WTC11 (cell line): ENCODE data around the gene EEF2. TPM values are rescaled to one million over a fixed set of nuclear protein-coding genes. Genes with fewer than 3 reads are reported as not detected.

Experiments used
- ATAC-seq: fragments of 200-7000 bp; cut with Tn5 transposase; 2 replicates; pipeline ENCODE4 v1.10.0; 2021; ENCODE audit warnings: mild to moderate bottlenecking, moderate library complexity
- CTCF ChIA-PET: fragments of 300-600 bp; sonication (Branson Sonifier 250); formaldehyde crosslinking; loops from one replicate; lab custom pipeline; 2021; ENCODE audit warnings: antibody characterized with exemption; lab: Charles Lee
- POLR2A ChIA-PET: fragments of 350-600 bp; sonication (Branson Sonifier 250); formaldehyde crosslinking; loops from one replicate; lab custom pipeline; 2021; ENCODE audit warnings: antibody characterized with exemption; lab: Charles Lee
- DNase-seq: peaks from one replicate; pipeline ENCODE4 v3.0.0; 2021; ENCODE audit warnings: low spot score
- H3K27ac Mint-ChIP-seq: 2 replicates; pipeline ENCODE4 v1.8.0; 2021; ENCODE audit warnings: mixed read lengths
- H3K27me3 Mint-ChIP-seq: 2 replicates; pipeline ENCODE4 v1.8.0; 2021; ENCODE audit warnings: low read depth, mild to moderate bottlenecking, moderate library complexity, mixed read lengths
- H3K36me3 Mint-ChIP-seq: 2 replicates; pipeline ENCODE4 v1.8.0; 2021; ENCODE audit warnings: mixed read lengths
- H3K4me1 Mint-ChIP-seq: 2 replicates; pipeline ENCODE4 v1.8.0; 2022; ENCODE audit warnings: mixed read lengths
- H3K4me3 Mint-ChIP-seq: 2 replicates; pipeline ENCODE4 v1.8.0; 2021; ENCODE audit warnings: mild to moderate bottlenecking, moderate library complexity, mixed read lengths
- H3K9me3 Mint-ChIP-seq: 2 replicates; pipeline ENCODE4 v1.8.0; 2021; ENCODE audit warnings: mixed read lengths
- E2F1 ChIP-seq: sonication (generic); formaldehyde crosslinking; IDR thresholded peaks from 2 replicates; pipeline ENCODE4 v1.8.0; 2022; ENCODE audit warnings: mild to moderate bottlenecking, missing genetic modification reagents
- ESRRA ChIP-seq: sonication (generic); formaldehyde crosslinking; IDR thresholded peaks from 2 replicates; pipeline ENCODE4 v1.8.1; 2022; ENCODE audit warnings: mild to moderate bottlenecking, missing genetic modification reagents, borderline replicate concordance
- FOXK1 ChIP-seq: sonication (generic); formaldehyde crosslinking; IDR thresholded peaks from 2 replicates; pipeline ENCODE4 v1.8.0; 2022; ENCODE audit warnings: mild to moderate bottlenecking, moderate library complexity, missing genetic modification reagents
- MLX ChIP-seq: sonication (generic); formaldehyde crosslinking; IDR thresholded peaks from 2 replicates; pipeline ENCODE4 v1.8.1; 2023; ENCODE audit warnings: mild to moderate bottlenecking, missing genetic modification reagents, moderate library complexity
- MYBL2 ChIP-seq: sonication (generic); formaldehyde crosslinking; IDR thresholded peaks from 2 replicates; pipeline ENCODE4 v1.8.1; 2023; ENCODE audit warnings: mild to moderate bottlenecking, moderate library complexity, missing genetic modification reagents
- NFE2L1 ChIP-seq: sonication (generic); formaldehyde crosslinking; IDR thresholded peaks from 2 replicates; pipeline ENCODE4 v1.8.1; 2023; ENCODE audit warnings: missing genetic modification reagents
- NFYB ChIP-seq: sonication (generic); formaldehyde crosslinking; conservative IDR thresholded peaks from 2 replicates; pipeline ENCODE4 v1.8.0; 2022; ENCODE audit warnings: low read depth, missing genetic modification reagents
- NR3C1 ChIP-seq: sonication (generic); formaldehyde crosslinking; conservative IDR thresholded peaks from 2 replicates; pipeline ENCODE4 v1.8.1; 2023; ENCODE audit warnings: low read depth, mild to moderate bottlenecking, missing genetic modification reagents
- PRRX2 ChIP-seq: fragments of 250-450 bp; sonication (Bioruptor Pico); IDR thresholded peaks from 2 replicates; pipeline ENCODE4 v1.8.0; 2021; ENCODE audit warnings: mild to moderate bottlenecking
- RORB ChIP-seq: fragments of 250-450 bp; sonication (Bioruptor Pico); IDR thresholded peaks from 2 replicates; pipeline ENCODE4 v1.9.0; 2021; ENCODE audit warnings: mild to moderate bottlenecking
- SP1 ChIP-seq: sonication (generic); formaldehyde crosslinking; conservative IDR thresholded peaks from 2 replicates; pipeline ENCODE4 v1.8.1; 2022; ENCODE audit warnings: missing genetic modification reagents
- STAT6 ChIP-seq: sonication (generic); formaldehyde crosslinking; conservative IDR thresholded peaks from 2 replicates; pipeline ENCODE4 v1.8.1; 2023; ENCODE audit warnings: mild to moderate bottlenecking, low read depth, missing genetic modification reagents, moderate library complexity
- TEAD1 ChIP-seq: sonication (generic); formaldehyde crosslinking; IDR thresholded peaks from 2 replicates; pipeline ENCODE4 v1.8.0; 2022; ENCODE audit warnings: mild to moderate bottlenecking, missing genetic modification reagents
- USF1 ChIP-seq: sonication (generic); formaldehyde crosslinking; IDR thresholded peaks from 2 replicates; pipeline ENCODE4 v1.8.0; 2022; ENCODE audit warnings: mild to moderate bottlenecking, missing genetic modification reagents
- ZNF121 ChIP-seq: sonication (generic); formaldehyde crosslinking; IDR thresholded peaks from 2 replicates; pipeline ENCODE4 v1.8.0; 2023; ENCODE audit warnings: missing genetic modification reagents
- ZNF219 ChIP-seq: sonication (generic); formaldehyde crosslinking; IDR thresholded peaks from 2 replicates; pipeline ENCODE4 v1.8.0; 2023; ENCODE audit warnings: missing genetic modification reagents, mild to moderate bottlenecking, borderline replicate concordance
- ZNF232 ChIP-seq: sonication (generic); formaldehyde crosslinking; IDR thresholded peaks from 2 replicates; pipeline ENCODE4 v1.8.0; 2022; ENCODE audit warnings: mild to moderate bottlenecking, missing genetic modification reagents
- ZNF263 ChIP-seq: sonication (generic); formaldehyde crosslinking; IDR thresholded peaks from 2 replicates; pipeline ENCODE4 v1.8.1; 2022; ENCODE audit warnings: low read depth, mild to moderate bottlenecking, moderate library complexity, missing genetic modification reagents
- ZNF317 ChIP-seq: sonication (generic); formaldehyde crosslinking; IDR thresholded peaks from 2 replicates; pipeline ENCODE4 v1.8.1; 2023; ENCODE audit warnings: low read depth, mild to moderate bottlenecking, moderate library complexity, missing genetic modification reagents, borderline replicate concordance
- ZNF671 ChIP-seq: fragments of 250-450 bp; sonication (Bioruptor Pico); IDR thresholded peaks from 2 replicates; pipeline ENCODE4 v1.8.0; 2021; ENCODE audit warnings: mild to moderate bottlenecking
- ZSCAN18 ChIP-seq: fragments of 250-450 bp; sonication (Bioruptor Pico); IDR thresholded peaks from 2 replicates; pipeline ENCODE4 v2.1.2; 2022; ENCODE audit warnings: mild to moderate bottlenecking, moderate library complexity
- total RNA-seq: library from RNA; stranded (reverse); gene quantifications from 3 replicates; pipeline ENCODE4 v1.2.3, GENCODE V29; 2021

Gene EEF2
- total RNA-seq, 1 experiment from 2014 or later: 3,572 TPM

GRCh38 chr19:3970313-3970807, 14.9 kb downstream of the EEF2 start:
- Mint-ChIP-seq H3K27ac (peak overlapping the region; percentile 100), H3K4me1 (peaks cover 26% of the 10 kb centered on the region), H3K9me3 (no peaks in the 10 kb centered on the region), H3K27me3 (no peaks in the 10 kb centered on the region; the same call in 1 of the 2 replicates), H3K36me3 (peaks cover 21% of the 10 kb centered on the region), H3K4me3 (peak overlapping the region; percentile 96)
- CTCF ChIA-PET: interaction anchor here (0.6 to 2.2 kb wide), 11 partner anchors 13 to 1686 kb away, joined by 3 to 49 read pairs (median 6); partner anchors contain the start of genes ATCAY and MRPL54
- no peak for TF ChIP-seq ZSCAN18 (CRISPR knock-in tag)
- peak; percentile 87 for TF ChIP-seq ZNF121
- POLR2A ChIA-PET: interaction anchor here (0.7 to 4.8 kb wide), 9 partner anchors 11 to 208 kb away, joined by 3 to 142 read pairs (median 4); partner anchors contain the start of genes EEF2, MRPL54 and NMRK2
- ATAC-seq (no peak), DNase-seq (no peak)

GRCh38 chr19:3969435-3970312, 15.6 kb downstream of the EEF2 start:
- H3K9me3 Mint-ChIP-seq: no peaks in the 10 kb centered on the region
- H3K4me3 Mint-ChIP-seq: peak overlapping the region; percentile 96
- TF ChIP-seq ZNF219 (CRISPR knock-in tag): no peak
- no peak for TF ChIP-seq MYBL2 (CRISPR knock-in tag)
- no peak for TF ChIP-seq ZNF671 (CRISPR knock-in tag)
- no peak for TF ChIP-seq RORB (CRISPR knock-in tag)
- TF ChIP-seq ZNF232: no peak
- TF ChIP-seq NFYB (CRISPR knock-in tag): no peak
- no peak for TF ChIP-seq NFE2L1 (CRISPR knock-in tag)
- TF ChIP-seq, all 79 proteins: peak for 0
- peaks cover 26% of the 10 kb centered on the region for H3K4me1 Mint-ChIP-seq
- peak overlapping the region; percentile 100 for H3K27ac Mint-ChIP-seq
- ChIA-PET CTCF (interaction anchor here (0.5 to 2.2 kb wide), 16 partner anchors 9 to 208 kb away, joined by 3 to 48 read pairs (median 5); partner anchors contain the start of genes APBA3, ATCAY, MRPL54 and NMRK2), POLR2A (interaction anchor here (0.6 to 4.8 kb wide), 16 partner anchors 11 to 120 kb away, joined by 3 to 142 read pairs (median 4); partner anchors contain the start of genes EEF2 and NMRK2)
- ATAC-seq: no peak
- H3K36me3 Mint-ChIP-seq: peaks cover 24% of the 10 kb centered on the region
- no peaks in the 10 kb centered on the region; the same call in 1 of the 2 replicates for H3K27me3 Mint-ChIP-seq
- peak; percentile 40 for DNase-seq

GRCh38 chr19:3968556-3969434, 16.5 kb downstream of the EEF2 start:
- Mint-ChIP-seq H3K27me3 (no peaks in the 10 kb centered on the region; the same call in 1 of the 2 replicates), H3K4me3 (peak overlapping the region; percentile 96), H3K36me3 (peaks cover 27% of the 10 kb centered on the region), H3K9me3 (no peaks in the 10 kb centered on the region), H3K4me1 (peaks cover 26% of the 10 kb centered on the region), H3K27ac (peak overlapping the region; percentile 100)
- DNase-seq (peak; percentile 85), ATAC-seq (peak; percentile 60)
- CTCF ChIA-PET: interaction anchor here (0.5 to 2.2 kb wide), 21 partner anchors 10 to 710 kb away, joined by 3 to 48 read pairs (median 4); partner anchors contain the start of genes APBA3, ATCAY, EEF2 and MRPL54
- POLR2A ChIA-PET: interaction anchor here (0.5 to 4.8 kb wide), 18 partner anchors 10 to 119 kb away, joined by 3 to 142 read pairs (median 4); partner anchors contain the start of genes EEF2 and NMRK2
- peak; percentile 98 for TF ChIP-seq FOXK1 (CRISPR knock-in tag)
- peak; percentile 40; the same call in 1 of the 2 replicates for TF ChIP-seq ZNF121
- peak; percentile 59; the same call in 1 of the 2 replicates for TF ChIP-seq TEAD1 (CRISPR knock-in tag)
- TF ChIP-seq USF1 (CRISPR knock-in tag): no peak
- TF ChIP-seq SP1: peak; percentile 44; the same call in 1 of the 2 replicates
- TF ChIP-seq ZNF317: no peak
- no peak for TF ChIP-seq PRRX2 (CRISPR knock-in tag)
- TF ChIP-seq STAT6 (CRISPR knock-in tag): no peak
- TF ChIP-seq ZNF232: no peak
- TF ChIP-seq E2F1 (CRISPR knock-in tag): no peak
- no peak for TF ChIP-seq MLX (CRISPR knock-in tag)
- TF ChIP-seq ESRRA (CRISPR knock-in tag): no peak
- TF ChIP-seq ZNF263: 0 out of 2 replicates have a peak, but pooled peaks have one; percentile 35
- no peak for TF ChIP-seq NR3C1 (CRISPR knock-in tag)
